Liver (tissue), 3 donors: ENCODE results near the gene CCDC89.

Experiments
- EGR1 ChIP-seq, 2 donors: IDR thresholded peaks; 2 replicates each; pipeline ENCODE4 v1.6.1; 2016 to 2018; ENCODE audit warnings: antibody characterized with exemption in 2 of 2, low read depth in 2 of 2
- FOXA1 ChIP-seq: IDR thresholded peaks from 2 replicates; pipeline ENCODE4 v1.6.1; 2016; ENCODE audit warnings: antibody characterized with exemption
- GABPA ChIP-seq, 2 donors: IDR thresholded peaks in 1 of 2; conservative IDR thresholded peaks in 1 of 2; 2 replicates each; pipeline ENCODE4 v1.6.1; 2016; ENCODE audit warnings: antibody characterized with exemption in 2 of 2, mild to moderate bottlenecking in 1 of 2, moderate library complexity in 1 of 2
- HNF4G ChIP-seq: IDR thresholded peaks from 2 replicates; pipeline ENCODE4 v1.6.1; 2016; ENCODE audit warnings: antibody characterized with exemption
- JUND ChIP-seq, 2 donors: IDR thresholded peaks; 2 replicates each; pipeline ENCODE4 v1.6.1; 2016; ENCODE audit warnings: antibody characterized with exemption in 2 of 2
- NR2F2 ChIP-seq: IDR thresholded peaks from 2 replicates; pipeline ENCODE4 v1.6.1; 2016; ENCODE audit warnings: antibody characterized with exemption
- RAD21 ChIP-seq, 2 donors: IDR thresholded peaks; 2 replicates each; pipeline ENCODE4 v1.6.1; 2016; ENCODE audit warnings: antibody characterized with exemption in 2 of 2, mild to moderate bottlenecking in 2 of 2
- RXRA ChIP-seq, 2 donors: IDR thresholded peaks; 2 replicates each; pipeline ENCODE4 v1.6.1; 2017 to 2018; ENCODE audit warnings: antibody characterized with exemption in 2 of 2, mild to moderate bottlenecking in 1 of 2
- SP1 ChIP-seq: IDR thresholded peaks from 2 replicates; pipeline ENCODE4 v1.6.1; 2018; ENCODE audit warnings: antibody characterized with exemption, mild to moderate bottlenecking
- TAF1 ChIP-seq: conservative IDR thresholded peaks from 2 replicates; pipeline ENCODE4 v1.6.1; 2016; ENCODE audit warnings: antibody characterized with exemption, mild to moderate bottlenecking
- TF ChIP-seq, protein P1 (sequence below): IDR thresholded peaks from 2 replicates; pipeline ENCODE4 v1.6.1; 2016; ENCODE audit warnings: antibody characterized with exemption
- TF ChIP-seq, protein P2 (sequence below): fragments of 150-350 bp; IDR thresholded peaks from 2 replicates; pipeline ENCODE4 v1.5.1; 2017; ENCODE audit warnings: improper control_type of control experiment, low read depth, low read length; ENCODE audit not compliant: missing input control
- TF ChIP-seq, protein P3 (sequence below): IDR thresholded peaks from 2 replicates; pipeline ENCODE4 v1.6.1; 2016; ENCODE audit warnings: antibody characterized with exemption, mild to moderate bottlenecking
- TF ChIP-seq, protein P4 (sequence below): IDR thresholded peaks from 2 replicates; pipeline ENCODE4 v1.6.1; 2016; ENCODE audit warnings: antibody characterized with exemption
- donor health status: healthy.
- donor health status: healthy.

DNA sequence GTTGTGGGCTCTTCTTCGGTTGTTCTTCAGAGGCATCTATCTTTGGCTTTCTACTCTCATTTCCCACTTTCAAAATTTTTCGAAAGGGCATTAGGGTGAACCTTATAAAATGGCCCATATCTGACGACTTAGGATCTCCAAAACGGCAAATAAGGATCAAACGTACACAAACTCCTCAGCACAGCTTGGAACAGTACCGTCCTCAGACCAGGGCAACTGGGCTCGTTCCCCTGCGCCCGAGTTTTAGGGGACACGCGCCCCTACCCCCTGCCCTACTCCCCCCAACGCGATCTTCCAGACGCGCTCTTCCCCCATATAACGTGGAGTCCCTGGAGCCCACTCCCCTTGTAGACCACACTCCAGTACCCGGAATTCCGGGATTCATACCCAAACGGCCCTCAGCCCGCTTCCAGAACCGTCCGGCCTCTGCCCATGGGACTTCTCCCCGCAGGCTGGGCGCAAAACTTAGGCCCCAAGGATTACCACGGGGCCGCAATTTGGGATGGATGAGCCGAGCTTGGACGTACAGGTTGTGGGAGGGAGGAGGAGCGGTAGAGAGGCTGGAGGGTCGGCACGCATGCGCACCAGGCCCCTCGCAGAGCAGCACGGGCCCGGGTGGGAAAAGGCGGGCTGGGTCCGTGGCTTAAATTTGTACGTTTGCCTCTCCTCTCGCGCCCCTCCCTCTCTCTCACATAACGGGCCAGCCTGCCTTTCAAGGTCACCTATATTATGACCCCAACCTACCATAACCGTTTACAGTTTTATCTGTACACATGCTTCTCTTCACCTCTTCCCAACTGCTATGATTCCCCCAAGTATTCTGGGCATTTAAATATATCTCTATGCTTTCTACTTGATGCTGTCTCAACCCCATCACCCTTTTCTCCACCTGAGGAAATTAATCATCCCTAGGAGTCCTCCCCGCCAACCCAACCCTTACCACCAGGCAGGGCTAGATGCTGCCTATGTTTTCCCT, 3.4 kb downstream of the CCDC89 start:
- TF ChIP-seq RXRA (IDR thresholded peaks at IDR 0.05) (no peak), NR2F2 (no peak), SP1 (no peak), TAF1 (no peak), FOXA1 (no peak), EGR1 (IDR thresholded peaks at IDR 0.05; ENCODE audit: low read depth in 2 of 2) (no peak), RAD21 (IDR thresholded peaks at IDR 0.05) (no peak), JUND (IDR thresholded peaks at IDR 0.05) (no peak), GABPA (IDR thresholded peaks at IDR 0.05 in 1 of 2, conservative IDR thresholded peaks at IDR 0.05 in 1 of 2) (no peak), HNF4G (no peak)
- TF ChIP-seq, protein P1, sequence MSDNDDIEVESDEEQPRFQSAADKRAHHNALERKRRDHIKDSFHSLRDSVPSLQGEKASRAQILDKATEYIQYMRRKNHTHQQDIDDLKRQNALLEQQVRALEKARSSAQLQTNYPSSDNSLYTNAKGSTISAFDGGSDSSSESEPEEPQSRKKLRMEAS = no peak
- TF ChIP-seq, protein P2, sequence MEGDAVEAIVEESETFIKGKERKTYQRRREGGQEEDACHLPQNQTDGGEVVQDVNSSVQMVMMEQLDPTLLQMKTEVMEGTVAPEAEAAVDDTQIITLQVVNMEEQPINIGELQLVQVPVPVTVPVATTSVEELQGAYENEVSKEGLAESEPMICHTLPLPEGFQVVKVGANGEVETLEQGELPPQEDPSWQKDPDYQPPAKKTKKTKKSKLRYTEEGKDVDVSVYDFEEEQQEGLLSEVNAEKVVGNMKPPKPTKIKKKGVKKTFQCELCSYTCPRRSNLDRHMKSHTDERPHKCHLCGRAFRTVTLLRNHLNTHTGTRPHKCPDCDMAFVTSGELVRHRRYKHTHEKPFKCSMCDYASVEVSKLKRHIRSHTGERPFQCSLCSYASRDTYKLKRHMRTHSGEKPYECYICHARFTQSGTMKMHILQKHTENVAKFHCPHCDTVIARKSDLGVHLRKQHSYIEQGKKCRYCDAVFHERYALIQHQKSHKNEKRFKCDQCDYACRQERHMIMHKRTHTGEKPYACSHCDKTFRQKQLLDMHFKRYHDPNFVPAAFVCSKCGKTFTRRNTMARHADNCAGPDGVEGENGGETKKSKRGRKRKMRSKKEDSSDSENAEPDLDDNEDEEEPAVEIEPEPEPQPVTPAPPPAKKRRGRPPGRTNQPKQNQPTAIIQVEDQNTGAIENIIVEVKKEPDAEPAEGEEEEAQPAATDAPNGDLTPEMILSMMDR = no peak
- TF ChIP-seq, protein P3, sequence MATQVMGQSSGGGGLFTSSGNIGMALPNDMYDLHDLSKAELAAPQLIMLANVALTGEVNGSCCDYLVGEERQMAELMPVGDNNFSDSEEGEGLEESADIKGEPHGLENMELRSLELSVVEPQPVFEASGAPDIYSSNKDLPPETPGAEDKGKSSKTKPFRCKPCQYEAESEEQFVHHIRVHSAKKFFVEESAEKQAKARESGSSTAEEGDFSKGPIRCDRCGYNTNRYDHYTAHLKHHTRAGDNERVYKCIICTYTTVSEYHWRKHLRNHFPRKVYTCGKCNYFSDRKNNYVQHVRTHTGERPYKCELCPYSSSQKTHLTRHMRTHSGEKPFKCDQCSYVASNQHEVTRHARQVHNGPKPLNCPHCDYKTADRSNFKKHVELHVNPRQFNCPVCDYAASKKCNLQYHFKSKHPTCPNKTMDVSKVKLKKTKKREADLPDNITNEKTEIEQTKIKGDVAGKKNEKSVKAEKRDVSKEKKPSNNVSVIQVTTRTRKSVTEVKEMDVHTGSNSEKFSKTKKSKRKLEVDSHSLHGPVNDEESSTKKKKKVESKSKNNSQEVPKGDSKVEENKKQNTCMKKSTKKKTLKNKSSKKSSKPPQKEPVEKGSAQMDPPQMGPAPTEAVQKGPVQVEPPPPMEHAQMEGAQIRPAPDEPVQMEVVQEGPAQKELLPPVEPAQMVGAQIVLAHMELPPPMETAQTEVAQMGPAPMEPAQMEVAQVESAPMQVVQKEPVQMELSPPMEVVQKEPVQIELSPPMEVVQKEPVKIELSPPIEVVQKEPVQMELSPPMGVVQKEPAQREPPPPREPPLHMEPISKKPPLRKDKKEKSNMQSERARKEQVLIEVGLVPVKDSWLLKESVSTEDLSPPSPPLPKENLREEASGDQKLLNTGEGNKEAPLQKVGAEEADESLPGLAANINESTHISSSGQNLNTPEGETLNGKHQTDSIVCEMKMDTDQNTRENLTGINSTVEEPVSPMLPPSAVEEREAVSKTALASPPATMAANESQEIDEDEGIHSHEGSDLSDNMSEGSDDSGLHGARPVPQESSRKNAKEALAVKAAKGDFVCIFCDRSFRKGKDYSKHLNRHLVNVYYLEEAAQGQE = no peak
- TF ChIP-seq, protein P4, sequence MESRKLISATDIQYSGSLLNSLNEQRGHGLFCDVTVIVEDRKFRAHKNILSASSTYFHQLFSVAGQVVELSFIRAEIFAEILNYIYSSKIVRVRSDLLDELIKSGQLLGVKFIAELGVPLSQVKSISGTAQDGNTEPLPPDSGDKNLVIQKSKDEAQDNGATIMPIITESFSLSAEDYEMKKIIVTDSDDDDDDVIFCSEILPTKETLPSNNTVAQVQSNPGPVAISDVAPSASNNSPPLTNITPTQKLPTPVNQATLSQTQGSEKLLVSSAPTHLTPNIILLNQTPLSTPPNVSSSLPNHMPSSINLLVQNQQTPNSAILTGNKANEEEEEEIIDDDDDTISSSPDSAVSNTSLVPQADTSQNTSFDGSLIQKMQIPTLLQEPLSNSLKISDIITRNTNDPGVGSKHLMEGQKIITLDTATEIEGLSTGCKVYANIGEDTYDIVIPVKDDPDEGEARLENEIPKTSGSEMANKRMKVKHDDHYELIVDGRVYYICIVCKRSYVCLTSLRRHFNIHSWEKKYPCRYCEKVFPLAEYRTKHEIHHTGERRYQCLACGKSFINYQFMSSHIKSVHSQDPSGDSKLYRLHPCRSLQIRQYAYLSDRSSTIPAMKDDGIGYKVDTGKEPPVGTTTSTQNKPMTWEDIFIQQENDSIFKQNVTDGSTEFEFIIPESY = no peak
